Measurements from ENCODE around the gene SYT8. TPM values are rescaled to one million over a fixed set of nuclear protein-coding genes. Genes with fewer than 3 reads are reported as not detected.

Gene SYT8
- total RNA-seq, 4 donors from 2014 or later = not detected

- ATAC-seq (ENCODE audit: low FRiP score) (no peak), DNase-seq (ENCODE audit: low spot score) (no peak)
- TF ChIP-seq, protein P1, sequence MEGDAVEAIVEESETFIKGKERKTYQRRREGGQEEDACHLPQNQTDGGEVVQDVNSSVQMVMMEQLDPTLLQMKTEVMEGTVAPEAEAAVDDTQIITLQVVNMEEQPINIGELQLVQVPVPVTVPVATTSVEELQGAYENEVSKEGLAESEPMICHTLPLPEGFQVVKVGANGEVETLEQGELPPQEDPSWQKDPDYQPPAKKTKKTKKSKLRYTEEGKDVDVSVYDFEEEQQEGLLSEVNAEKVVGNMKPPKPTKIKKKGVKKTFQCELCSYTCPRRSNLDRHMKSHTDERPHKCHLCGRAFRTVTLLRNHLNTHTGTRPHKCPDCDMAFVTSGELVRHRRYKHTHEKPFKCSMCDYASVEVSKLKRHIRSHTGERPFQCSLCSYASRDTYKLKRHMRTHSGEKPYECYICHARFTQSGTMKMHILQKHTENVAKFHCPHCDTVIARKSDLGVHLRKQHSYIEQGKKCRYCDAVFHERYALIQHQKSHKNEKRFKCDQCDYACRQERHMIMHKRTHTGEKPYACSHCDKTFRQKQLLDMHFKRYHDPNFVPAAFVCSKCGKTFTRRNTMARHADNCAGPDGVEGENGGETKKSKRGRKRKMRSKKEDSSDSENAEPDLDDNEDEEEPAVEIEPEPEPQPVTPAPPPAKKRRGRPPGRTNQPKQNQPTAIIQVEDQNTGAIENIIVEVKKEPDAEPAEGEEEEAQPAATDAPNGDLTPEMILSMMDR (IDR thresholded peaks at IDR 0.05) = no peak
These were observed 4.6 kb downstream of the SYT8 start for GRCh38 chr11:1839204-1839923.

DNA sequence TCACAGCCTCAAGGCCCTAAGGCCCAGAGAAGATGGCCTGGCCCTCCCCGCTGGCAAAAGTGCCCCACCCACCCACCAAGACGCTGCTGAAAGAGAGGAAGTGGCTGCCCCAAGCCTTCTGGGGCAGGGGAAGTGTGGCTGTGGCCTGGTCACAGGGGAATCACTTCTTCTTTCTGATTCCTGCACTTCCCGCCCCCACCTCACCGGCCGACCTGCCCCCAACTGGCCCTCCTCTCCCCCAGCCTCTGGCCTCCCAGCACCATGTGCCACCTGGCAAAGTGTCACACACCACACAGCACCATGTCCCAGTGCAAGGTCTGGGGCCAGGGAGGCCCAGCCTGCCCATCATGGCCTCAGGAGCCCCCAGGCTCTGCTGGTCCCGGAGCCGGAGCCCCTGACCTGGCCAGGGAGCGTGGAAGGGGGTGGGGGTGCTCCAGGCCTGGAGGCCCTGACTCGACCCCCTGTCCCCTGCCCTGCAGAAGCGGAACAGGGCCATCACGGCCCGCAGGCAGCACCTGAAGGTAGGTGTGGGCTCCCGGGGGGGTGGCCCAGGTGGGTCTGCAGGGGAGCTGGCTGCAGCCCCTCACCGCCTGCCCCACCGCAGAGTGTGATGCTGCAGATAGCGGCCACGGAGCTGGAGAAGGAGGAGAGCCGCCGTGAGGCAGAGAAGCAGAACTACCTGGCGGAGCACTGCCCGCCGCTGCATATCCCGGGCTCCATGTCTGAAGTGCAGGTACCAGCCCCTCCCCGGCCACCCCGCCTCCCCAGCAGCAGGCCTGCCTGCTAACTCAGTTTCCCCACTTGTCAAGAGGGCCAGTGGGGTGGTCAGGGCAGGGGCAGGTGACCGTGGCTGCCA is 5.4 kb downstream of the SYT8 start:
- no peak for ATAC-seq (ENCODE audit: low FRiP score)
- TF ChIP-seq, protein P1 (IDR thresholded peaks at IDR 0.05) = no peak
- no peak for DNase-seq (ENCODE audit: low spot score)

DNA sequence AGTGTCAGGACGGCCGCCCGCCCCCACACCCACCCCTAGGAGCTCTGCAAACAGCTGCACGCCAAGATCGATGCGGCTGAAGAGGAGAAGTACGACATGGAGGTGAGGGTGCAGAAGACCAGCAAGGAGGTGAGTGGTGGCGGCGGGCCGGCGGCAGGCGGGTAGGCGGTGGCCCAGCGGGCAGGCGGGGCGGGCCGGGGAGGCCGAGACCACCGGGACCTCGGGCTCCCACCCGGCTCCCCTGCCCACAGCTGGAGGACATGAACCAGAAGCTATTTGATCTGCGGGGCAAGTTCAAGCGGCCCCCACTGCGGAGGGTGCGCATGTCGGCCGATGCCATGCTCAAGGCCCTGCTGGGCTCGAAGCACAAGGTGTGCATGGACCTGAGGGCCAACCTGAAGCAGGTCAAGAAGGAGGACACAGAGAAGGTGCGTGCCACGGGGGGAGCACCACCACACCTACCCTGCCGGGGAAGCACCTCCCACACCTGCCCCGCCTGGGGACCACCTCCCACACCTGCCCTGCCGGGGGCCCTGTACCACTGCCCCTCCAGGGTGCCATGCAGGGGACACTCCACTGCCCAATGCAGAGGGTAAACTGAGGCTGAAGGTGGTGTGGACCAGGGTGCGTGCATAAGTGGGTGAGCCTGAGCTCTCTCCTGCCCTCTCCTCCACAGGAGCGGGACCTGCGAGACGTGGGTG is 6.1 kb downstream of the SYT8 start:
- TF ChIP-seq, protein P1 (IDR thresholded peaks at IDR 0.05) = no peak
- DNase-seq (ENCODE audit: low spot score) (no peak), ATAC-seq (ENCODE audit: low FRiP score) (no peak)

DNA sequence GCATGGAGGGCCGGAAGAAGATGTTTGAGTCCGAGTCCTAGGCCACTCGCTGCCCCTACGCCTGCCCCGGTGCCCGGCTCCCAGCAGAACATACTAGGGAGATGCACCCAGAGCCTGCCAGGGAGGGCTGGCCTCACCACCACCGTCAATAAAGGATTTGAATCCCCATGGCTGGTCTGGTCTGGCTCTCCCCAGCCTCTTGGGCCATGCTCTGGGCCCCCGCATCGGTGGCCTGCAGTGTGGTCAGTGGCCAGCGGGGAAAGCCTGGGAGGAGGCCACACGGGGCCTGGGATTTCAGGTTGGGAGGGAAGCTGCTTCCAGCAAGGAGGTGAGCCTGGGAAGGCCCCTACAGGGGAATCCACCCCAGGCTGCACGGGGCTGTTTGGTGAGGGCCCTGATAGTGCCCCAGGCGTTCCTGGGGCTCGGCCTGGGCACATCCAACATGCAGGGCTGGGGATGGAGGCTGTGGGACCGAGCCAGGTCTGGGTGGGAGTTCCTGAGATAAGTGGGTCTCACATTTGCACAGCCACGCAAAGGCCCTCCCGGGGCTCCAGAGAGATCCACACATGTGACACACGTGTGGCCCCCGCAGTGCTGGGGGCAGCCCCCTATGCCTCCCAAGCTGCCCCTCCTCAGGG is 6.8 kb downstream of the SYT8 start:
- DNase-seq (ENCODE audit: low spot score) = no peak

GRCh38 chr11:1842149-1843097 is 7.6 kb downstream of the SYT8 start:
- no peak for ATAC-seq (ENCODE audit: low FRiP score)
- TF ChIP-seq, protein P1 (IDR thresholded peaks at IDR 0.05) = no peak
- DNase-seq (ENCODE audit: low spot score) = no peak

More for the DNA sequence above, 6.8 kb downstream of the SYT8 start:
- TF ChIP-seq, protein P1 (IDR thresholded peaks at IDR 0.05) = no peak
- ATAC-seq (ENCODE audit: low FRiP score) = no peak

GRCh38 chr11:1843098-1843473 is 8.3 kb downstream of the SYT8 start:
- TF ChIP-seq, protein P1 (IDR thresholded peaks at IDR 0.05) = no peak
- ATAC-seq (ENCODE audit: low FRiP score) = no peak

More at GRCh38 chr11:1843098-1843473, 8.3 kb downstream of the SYT8 start:
- DNase-seq (ENCODE audit: low spot score) = no peak

Data from omental fat pad (tissue), 4 donors.